NK-92 (cell line): ENCODE measurements around the gene CRYM.
"Not testable (repeated sequence)": the region's sequence is repeated elsewhere in the genome, so short reads cannot be mapped to it uniquely, and the experiment has no call there.

Experiments
- DNase-seq: peaks from one replicate; lab custom pipeline; 2025; ENCODE audit not compliant: unreplicated experiment; lab: John Stamatoyannopoulos, UW

CRYM gene

DNA sequence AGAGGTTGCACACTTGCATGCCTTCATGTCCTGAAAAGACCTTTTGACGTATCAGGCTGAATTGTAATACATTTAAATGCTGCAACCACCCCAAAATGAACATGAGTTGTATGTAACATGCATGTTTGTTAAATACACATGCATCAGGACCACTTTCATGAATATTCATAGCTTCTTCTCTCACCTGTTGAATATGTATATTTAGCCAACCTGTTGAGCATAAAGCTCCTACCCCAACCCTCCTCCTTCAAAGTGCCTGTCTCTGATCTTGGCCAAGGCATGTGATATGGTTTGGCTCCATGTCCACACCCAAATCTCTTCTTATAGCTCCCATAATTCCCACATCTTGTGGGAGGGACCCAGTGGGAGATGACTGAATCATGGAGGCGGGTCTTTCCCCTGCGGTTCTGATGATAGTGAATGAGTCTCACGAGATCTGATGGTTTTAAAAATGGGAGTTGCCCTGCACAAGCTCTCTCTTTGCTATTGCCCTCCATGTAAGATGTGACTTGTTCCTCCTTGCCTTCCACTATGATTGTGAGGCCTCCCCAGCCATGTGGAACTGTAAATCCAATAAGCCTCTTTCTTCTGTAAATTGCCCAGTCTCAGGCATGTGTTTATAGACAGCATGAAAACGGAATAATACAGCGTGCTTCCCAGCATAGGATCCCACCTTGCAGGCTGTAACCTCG is 3.8 kb upstream of the CRYM start:
- DNase-seq = no peak

GRCh38 chr16:21279501-21279900 is 1.4 kb upstream of the CRYM start:
- no peak for DNase-seq

DNA sequence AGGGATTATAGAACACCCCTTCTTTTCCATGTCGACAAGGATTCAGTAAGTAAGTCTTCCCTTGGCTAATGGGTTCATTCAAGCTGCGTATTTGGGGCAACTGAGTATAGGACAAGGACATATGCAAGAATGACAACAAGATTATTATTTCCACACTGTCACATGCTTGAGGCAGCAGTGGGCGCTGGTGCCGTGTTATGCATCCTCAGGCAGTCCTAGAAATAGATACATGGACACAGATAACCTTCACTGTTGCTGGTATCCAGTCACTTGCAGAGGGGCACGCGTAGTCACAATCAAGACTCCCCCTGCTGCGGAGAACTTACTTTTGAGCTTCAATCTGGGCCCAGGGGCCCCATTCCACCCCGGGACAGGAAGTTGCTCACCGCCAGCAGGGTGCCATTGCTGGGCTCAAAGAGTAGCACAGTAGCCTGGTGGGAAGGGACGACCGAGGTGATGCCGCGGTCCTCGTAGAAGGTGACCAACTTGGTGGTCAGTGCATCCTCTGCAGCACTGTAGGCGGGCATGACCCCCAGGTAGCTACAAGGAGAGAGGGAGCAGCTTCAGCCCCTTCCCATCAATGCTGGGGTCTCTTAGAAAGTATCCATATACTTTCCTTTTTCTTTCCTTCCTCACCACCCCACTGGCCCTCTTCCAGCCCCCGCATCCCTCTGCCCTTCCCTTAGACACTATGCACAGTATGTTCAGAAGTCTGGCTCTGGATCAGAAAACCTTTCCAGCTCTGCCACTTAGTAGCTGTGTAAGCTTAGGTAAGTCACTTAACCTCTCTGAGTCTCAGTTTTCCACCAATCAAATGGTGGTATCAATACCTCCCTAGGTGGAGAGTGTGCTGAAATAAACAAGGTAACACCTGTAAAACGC is 804 bp downstream of the CRYM start:
- DNase-seq = no peak

DNA sequence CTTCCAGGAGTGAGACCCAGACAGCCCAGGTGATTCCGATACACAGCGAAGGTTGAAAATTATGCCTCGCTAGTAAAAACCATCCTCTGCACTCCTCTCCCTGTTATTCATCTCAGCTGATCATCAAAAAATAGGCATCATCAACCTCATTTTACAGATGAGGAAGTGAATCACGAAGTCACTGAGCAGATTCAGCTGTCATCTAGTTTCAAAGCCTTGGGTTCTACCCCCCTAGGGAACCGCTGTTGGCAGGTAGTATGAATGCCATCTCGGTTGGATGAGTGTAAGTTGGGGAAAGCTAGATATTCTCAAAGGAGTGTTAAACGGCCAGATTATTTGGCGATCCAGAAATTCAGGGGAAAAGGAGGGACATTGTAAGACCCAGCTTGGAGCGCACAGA is 2.0 kb downstream of the CRYM start:
- no peak for DNase-seq

GRCh38 chr16:21275529-21275928 is 2.6 kb downstream of the CRYM start:
- no peak for DNase-seq

DNA sequence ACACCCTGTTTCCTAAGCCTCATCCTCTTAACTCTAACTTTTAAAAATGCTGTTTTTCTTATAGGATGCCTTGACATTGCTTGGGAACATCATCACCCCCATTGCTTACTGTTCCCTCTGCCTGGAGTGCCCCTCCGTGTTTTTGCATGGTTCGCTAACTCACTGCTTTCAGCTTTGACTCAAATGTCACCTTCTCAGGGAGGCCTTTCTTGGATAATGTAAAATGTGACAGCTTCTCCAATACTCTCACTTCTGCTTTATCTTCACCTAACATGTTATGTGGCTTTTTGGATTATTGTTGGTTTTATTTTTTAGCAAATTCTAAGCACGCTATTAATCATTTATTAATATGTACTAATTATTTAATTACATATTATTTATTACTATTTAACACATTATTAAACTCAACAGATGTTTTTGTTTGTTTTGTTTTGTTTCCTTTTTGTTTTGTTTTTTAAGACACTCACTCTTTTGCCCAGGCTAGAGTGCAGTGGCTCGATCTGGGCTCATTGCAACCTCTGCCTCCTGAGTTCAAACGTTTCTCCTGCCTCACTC is 3.8 kb downstream of the CRYM start:
- DNase-seq = no peak

DNA sequence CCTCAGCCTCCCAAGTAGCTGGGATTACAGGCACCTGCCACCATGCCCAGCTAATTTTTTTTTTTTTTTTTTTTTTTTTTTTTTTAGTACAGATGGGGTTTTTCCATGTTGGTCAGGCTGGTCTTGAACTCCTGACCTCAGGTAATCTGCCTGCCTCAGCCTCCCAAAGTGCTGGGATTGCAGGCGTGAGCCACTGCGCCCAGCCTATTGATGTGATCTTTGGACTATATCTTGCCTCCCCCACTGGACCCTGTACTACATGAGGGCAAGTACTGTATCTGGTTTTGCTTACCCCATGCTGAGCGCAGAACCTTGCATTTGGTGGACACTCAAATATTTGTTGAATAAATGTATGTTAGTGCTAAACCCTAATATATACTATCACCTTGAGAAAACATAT is 5.3 kb downstream of the CRYM start:
- not testable (repeated sequence) for DNase-seq

DNA sequence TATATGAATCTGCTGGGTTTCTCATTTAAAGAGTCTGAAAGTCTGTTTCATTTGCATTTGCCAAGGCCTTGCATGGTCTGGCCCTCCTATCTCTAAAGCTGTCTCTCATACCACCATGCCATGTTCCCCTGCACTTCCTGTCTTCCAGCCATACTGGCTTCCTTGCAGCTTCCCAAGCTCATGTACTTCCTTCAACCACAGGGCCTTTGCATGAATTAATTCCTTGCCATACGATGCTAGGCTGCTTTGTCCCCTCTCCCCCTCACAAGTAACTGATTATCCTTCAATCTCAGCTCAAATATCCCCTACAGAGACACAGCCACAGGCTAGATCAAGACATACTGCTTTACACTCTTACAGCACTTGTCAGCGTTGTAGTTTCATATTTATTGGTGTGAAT is 5.8 kb downstream of the CRYM start:
- DNase-seq = no peak

- no peak for DNase-seq
Observed at GRCh38 chr16:21268236-21268635, 9.9 kb downstream of the CRYM start.

- DNase-seq = no peak
Observed at GRCh38 chr16:21267298-21267697, 10.8 kb downstream of the CRYM start.

DNA sequence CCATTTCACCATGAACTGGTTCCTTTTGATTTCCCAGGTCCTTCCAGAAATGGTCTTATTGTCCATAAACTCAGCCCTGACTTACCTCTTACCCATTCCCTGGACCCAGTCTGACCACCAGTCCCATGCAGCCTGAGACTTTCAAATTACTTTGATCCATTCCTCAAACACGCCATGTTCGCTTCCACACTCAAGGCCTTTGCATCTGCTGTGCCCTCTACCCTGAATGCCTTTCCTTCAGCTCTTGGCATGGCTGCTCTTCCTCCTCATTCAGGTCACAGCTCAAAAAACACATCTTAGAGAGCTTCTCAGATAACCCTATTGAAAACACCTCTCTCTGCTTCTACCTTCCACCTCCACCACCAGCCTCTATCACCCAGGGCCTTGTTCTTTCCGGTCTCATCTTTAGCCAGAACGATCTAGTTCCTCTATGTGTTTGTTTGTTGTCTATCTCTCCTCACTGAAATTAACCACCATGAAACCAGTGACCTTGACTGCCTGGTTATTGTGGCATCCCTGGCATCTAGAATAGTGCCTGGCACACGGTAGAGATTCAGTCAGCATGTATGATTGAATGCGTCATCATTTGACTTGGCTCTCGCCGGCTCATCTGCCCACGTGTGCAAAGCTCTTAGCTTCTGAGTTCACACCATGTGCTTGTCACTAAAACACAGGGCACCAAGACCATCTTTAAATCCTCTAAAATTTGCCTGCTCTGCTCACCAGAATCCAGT is 12.8 kb downstream of the CRYM start:
- no peak for DNase-seq

- DNase-seq = no peak
Observed at GRCh38 chr16:21264571-21265036, 13.5 kb downstream of the CRYM start.

GRCh38 chr16:21263640-21264570 is 14.2 kb downstream of the CRYM start:
- DNase-seq = no peak

- no peak for DNase-seq
Observed at GRCh38 chr16:21262779-21263639, 15.1 kb downstream of the CRYM start.

DNA sequence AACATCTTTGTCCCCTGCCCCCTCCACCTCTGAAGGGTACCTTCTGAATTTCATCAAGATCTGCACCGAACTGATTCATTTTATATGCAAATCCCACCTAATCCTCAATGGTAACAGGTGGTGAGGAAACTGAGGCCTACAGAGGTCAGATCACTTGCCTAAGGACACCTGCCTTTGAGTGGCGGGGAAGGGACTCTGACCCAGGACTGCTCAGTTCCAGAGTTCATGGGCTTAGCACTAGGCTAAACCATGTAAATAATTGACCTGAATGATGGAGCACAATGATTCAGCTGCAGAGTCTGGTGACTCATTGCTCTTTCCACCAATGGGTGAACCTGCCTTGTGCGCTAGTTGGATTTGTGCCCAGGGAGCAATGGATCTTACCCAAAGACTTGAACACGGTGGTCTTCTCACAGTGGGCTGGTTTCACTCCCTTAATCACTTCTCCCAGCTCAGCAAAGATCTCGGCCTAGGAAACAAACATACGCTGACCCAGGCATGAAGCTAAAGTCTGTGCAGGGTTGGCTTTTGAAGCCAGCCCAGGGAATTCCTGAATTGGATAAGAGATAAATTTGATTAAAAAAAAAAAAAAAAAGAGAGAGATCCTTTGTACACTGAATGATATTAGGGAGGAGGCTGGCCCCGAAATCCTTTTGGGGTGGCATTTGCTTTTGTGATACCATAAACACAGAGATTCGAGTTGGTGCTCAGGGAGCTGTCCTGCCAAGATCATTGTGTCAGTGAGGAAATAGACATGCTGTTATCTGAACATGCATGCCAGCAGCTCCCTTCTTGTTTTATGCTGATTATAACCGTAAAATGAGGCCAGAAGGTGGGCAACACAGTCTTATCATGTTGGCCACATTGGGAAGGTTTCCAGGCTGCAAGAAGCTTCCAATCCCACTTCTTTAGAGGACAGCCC is 17.0 kb downstream of the CRYM start:
- DNase-seq = no peak

DNA sequence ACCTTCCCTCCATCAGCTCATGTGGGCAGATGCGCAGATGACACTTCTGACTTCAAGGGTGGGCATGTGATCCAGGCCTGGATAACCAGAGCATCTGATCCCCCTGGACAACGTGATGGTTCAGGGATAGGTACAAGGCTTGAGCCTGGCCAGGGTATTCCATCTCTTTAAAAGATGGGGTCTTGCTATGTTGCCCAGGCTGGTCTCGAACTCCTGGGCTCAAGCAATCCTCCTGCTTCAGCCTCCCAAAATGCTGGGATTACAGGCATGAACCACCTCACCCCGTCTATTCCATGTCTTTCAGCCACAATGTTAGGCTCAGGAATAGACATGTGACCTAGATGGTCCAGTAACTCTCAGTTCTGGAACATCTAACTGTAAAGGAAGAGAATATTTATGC is 20.8 kb downstream of the CRYM start:
- no peak for DNase-seq

- DNase-seq = no peak
Observed at GRCh38 chr16:21256636-21257035, 21.5 kb downstream of the CRYM start.

DNA sequence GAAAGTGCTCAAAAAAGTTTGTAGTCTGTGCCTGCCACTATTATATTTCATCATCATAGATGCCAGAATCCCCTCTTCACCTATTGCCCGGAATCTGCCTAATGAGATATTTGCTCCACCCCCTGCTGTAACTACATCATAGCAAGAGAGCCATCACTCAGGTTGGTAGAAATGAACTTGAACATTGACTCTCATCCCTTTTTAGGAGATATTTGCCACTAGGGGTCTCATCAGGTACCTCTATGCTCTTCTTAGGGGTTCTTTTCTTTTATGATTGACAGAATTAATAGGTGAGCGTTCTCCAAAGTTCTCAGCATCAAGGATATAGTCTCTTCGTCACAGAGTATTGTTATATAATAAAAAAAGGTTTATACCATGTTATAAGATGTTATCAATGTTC is 24.6 kb downstream of the CRYM start:
- DNase-seq = no peak
